Erythroblast (primary cell): ENCODE results near the gene GOLGA2.

Experiments used
- DNase-seq, 2 experiments: peaks; one replicate each; lab custom pipeline; 2025; lab: John Stamatoyannopoulos, UW
- GATA1 ChIP-seq: IDR thresholded peaks from 2 replicates; pipeline ENCODE4 v1.6.1; 2011; ENCODE audit warnings: low read depth, mild to moderate bottlenecking, control low read depth, low read length, moderate library complexity
- POLR2A ChIP-seq: IDR thresholded peaks from 2 replicates; pipeline ENCODE4 v1.6.1; 2011; ENCODE audit warnings: mild to moderate bottlenecking, low read length

GOLGA2 gene

DNA sequence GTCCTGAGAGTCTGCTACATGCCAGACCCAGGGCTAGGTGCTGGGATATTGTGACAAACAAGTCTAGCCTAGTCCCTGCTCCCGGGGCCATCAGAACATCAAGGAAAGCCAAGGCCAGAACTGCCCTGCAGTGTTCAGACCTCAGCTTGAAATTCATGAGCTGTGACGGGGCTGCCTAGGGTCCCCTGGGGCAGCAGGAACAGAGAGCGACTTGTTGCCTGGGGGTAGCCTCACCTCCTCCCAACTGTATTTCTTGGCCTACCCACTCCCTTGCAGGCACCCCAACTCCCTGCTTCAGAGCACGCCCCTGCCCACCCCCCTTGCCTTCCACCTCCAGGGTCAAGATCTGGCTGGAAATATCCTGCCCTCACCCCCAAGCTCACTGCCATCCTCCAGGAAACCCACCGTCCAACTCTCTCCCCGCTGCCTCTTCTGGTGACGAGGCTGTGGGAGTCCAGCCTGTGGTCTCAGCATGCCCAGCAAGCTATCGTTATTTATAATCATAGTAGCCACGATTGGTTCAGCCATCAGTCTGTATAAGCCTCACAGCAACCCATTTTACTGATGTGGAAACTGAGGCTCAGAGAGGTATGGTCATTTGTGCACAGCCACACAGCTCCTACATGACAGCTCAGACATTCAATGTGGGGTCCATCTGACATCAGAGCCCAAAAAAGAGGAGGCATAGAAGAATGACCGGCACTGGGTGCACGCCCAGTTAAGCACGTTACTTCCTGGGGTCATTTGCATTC, 61.9 kb downstream of the GOLGA2 start:
- DNase-seq: no peak
- TF ChIP-seq GATA1 (no peak), POLR2A (no peak)

DNA sequence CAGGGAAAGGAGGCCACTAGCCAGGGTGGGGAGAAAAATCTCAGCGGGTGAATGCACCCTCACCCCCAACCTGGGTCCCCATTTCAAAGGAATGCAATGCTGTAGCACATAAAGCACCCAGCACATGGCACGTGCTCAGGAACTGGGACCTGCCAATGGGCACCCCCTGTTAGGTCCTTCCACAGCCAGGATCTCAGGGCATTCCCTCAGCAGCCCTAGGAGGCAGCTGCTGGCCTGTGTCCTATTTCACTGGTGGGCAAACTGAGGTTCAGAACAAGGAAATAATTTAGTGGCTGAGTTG, 63.9 kb downstream of the GOLGA2 start:
- no peak for TF ChIP-seq POLR2A
- no peak for TF ChIP-seq GATA1
- no peak for DNase-seq

DNA sequence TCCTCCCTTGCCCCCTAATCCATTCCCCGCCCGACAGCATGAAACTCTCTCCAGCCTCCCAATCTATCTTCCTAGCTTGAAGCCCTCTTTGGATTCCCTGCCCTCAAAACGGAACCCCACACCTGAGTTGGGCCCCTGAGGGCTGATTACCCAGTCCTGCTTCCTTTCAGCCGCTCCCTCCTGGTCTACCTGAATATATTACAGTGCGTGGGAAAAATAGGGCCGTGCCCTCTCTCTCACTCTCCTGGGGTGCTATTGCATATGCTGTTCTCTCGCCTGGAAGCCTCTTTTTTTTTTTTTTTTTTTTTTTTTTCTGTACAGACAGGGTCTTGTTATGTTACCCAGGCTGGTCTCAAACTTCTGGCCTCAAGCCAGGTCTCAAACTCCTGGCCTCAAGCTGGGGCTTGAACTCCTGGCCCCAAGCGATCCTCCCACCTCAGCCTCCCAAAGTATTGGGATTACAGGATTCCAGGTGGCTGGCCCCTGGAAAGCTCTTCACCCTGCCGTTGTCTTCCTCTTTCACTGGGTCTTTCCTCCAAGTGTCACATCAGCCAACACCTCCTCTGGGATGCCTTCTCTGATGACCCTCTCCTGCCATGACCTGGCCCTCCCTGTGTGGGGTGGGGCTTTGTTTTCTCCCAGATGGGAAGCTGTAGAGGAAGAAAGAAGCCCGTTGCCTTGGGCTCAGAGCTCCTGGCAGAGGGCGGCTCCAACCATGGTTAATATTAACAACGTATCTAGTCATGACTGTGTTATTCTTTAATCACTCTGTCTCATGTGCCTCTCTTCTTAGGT, 64.4 kb downstream of the GOLGA2 start:
- DNase-seq: no peak
- no peak for TF ChIP-seq GATA1
- TF ChIP-seq POLR2A: no peak

DNA sequence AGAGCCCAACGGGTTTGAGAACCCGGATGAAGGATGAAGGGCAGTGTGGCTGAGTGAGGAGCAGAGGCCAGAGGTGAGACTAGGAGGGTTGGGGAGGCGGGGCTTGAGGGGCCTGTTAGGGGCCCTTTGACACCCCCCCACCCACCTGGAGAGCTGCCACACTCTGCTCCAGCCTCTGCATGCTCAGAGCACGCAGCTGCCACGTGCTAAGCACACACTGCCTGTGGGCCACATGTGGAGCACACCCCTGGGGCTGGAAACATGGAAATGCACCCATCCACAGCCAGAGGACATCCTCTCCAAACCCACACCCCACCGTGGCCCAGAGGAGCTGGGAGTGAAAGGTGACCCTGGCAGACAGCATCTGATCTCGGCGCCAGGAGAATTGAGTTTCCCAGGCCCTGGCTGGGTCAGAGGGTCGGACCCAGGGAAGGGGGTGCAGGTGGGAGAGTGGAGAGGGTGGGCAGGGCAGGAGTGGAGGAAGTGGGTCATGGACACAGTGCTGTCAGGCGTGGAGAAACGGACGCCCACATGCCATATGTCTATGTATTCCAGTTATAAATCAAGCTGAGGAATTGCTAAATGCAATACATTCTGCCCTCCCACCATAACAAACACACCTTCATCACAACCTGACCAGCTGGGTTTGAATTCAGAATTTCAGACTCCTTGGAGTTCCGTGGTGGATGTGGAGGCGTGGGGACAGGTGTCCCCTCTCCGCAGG, 66.7 kb downstream of the GOLGA2 start:
- DNase-seq: no peak
- TF ChIP-seq POLR2A (no peak), GATA1 (no peak)

DNA sequence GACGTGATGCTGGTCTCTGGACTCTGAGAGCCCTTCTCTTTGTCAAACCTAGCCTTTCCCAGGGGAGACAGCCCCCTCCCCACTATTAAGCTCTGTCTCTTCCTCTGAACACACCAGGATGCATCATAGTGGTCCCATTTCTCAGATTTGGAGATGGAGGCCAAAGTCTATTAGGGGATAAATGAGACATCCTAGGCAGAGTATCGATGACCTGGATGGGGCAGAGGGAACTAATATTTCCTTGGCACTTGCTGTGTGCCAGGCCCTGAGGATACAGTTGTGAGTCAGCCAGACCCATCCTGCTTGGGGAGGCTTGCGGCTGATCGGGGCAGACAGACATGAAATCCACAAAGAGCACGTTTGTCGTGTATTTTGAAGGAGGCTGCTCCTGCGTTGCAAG, 67.4 kb downstream of the GOLGA2 start:
- DNase-seq: no peak
- TF ChIP-seq GATA1 (no peak), POLR2A (no peak)

DNA sequence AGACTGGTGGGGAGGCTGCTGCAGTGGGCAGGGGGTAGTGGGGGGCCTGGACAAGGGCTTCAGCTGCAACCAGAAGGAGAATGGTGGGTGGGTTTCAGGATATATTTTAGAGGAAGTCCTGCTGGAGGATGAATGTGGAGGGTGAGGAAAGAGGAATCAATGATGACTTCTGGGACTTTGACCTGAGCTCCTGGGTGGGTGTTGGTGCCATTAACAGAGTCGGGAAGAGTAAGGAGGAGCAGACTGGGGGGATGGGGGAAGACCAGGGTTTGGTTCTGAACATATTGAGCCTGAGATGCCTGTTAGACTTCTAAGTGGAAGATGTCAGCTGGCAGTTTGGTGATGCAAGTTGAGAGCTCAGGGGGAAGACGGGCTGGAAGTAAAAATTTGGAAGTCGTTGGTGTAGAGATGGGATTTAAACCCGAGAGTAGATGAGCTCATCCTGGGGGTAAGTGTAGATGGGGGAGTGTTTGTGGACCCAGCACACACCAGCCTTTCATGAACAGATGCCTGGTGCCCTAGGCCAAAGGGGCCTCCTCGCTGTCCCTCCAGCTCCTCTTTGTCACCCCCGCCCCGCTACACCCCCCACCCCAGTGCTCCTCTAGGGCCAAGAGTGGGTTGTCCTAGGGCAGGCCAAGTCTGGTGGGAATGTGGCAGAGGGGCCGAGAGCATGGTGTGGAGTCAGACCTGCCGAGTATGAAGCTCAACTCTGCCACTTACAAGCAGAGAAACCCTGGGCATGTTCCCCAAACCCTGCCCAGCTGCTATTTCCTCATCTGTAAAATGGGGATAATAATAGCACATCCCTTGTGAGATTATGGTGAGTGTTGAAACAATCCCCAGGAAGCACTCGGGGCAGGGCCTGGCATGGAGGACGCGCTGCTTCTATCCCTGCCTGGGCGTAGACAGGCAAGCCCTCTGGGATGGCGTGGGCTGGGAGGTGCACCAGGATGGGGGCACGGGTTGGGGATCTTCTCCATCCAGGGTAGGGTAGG, 68.6 kb downstream of the GOLGA2 start:
- no peak for DNase-seq
- no peak for TF ChIP-seq GATA1
- no peak for TF ChIP-seq POLR2A

DNA sequence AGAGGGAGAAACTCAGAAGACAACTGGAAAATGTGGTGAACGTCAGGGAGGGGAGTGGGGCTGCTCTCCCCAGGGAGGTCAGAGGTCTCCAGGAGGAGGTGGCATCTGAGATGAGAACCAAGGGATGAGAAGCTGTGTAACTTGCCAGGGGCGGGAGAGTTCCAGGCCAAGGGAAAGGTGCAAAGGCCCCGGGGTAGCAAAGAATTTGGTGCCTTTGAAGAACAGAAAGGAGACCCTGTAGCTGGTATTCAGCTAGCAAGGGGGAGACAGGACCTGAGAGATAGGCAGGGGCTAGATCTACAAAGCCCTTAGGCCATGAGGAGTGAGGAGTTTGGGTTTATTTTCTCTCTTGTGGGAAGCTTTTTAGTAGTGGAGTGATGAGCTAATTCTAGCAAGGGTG, 69.3 kb downstream of the GOLGA2 start:
- TF ChIP-seq POLR2A: no peak
- TF ChIP-seq GATA1: no peak
- DNase-seq: no peak
